ENCODE data around the gene EIF4EBP3.

DNA sequence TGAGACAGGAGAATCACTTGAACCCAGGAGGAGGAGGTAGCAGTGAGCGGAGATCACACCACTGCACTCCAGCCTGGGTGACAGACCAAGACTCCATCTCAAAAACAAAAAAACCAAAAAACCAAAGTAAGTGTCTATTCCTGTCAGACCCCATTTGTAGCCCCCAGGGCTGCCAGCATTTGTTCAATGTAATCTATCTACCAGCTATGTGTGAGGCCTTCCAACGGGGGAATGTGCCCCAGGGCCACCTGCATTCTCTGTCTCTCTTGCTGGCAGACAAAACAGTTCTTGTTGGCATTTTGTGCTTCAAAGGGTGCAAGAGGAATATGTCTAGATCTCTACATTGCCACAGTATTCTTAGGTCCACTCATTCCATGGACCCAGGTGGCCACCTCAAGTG is 51.4 kb downstream of the EIF4EBP3 start:
- TF ChIP-seq, protein P1, sequence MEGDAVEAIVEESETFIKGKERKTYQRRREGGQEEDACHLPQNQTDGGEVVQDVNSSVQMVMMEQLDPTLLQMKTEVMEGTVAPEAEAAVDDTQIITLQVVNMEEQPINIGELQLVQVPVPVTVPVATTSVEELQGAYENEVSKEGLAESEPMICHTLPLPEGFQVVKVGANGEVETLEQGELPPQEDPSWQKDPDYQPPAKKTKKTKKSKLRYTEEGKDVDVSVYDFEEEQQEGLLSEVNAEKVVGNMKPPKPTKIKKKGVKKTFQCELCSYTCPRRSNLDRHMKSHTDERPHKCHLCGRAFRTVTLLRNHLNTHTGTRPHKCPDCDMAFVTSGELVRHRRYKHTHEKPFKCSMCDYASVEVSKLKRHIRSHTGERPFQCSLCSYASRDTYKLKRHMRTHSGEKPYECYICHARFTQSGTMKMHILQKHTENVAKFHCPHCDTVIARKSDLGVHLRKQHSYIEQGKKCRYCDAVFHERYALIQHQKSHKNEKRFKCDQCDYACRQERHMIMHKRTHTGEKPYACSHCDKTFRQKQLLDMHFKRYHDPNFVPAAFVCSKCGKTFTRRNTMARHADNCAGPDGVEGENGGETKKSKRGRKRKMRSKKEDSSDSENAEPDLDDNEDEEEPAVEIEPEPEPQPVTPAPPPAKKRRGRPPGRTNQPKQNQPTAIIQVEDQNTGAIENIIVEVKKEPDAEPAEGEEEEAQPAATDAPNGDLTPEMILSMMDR (IDR thresholded peaks at IDR 0.05): no peak
- TF ChIP-seq POLR2A (IDR thresholded peaks at IDR 0.05): no peak

Measured in thyroid gland (tissue), 4 donors.